ENCODE measurements around the gene ECT2L. TPM values are rescaled to one million over a fixed set of nuclear protein-coding genes. Genes with fewer than 3 reads are reported as not detected.

Gene ECT2L
- total and polyA plus RNA-seq, 2 donors (not counting 3 experiments of a cell fraction or from before 2014, with no cell fraction given): not detected

DNA sequence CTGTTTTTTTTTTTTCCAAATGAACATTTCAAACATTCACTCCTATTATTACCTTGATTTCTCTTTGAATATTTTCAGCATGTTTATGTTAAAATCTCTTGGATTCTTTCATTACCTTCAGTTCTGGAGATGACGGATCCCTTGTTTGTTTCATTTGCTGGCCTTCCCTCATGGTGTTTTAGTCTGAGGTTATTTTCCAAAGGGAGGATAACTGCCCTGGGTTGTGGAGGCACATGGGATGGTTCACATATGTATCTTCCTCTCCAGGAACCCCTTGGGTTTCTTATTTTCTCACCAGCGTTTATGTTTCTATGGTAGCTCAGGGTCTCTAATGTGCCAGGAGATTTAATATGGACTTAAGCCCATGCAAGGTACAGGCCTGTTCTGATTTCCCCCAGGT lies 36.3 kb downstream of the ECT2L start:
- Histone ChIP-seq H3K4me2 (ENCODE audit: insufficient read depth, low read length) (no peak overlapping the region), H3K4me1 (ENCODE audit: control insufficient read depth, extremely low read depth, insufficient read depth, low read length) (no peaks in the 10 kb centered on the region), H3K9me1 (replicated peaks; ENCODE audit: control insufficient read depth, extremely low read depth, insufficient read depth, low read length) (no peaks in the 10 kb centered on the region), H3K79me2 (ENCODE audit: control insufficient read depth, insufficient read depth, low read length) (no peaks in the 10 kb centered on the region), H3K27me3 (ENCODE audit: control insufficient read depth in 2 of 2, insufficient read depth in 2 of 2, low read length in 2 of 2) (no peaks in the 10 kb centered on the region), H3K36me3 (ENCODE audit: control insufficient read depth in 2 of 2, extremely low read depth in 1 of 2, insufficient read depth in 2 of 2, low read length in 2 of 2) (no peaks in the 10 kb centered on the region), H2AFZ (ENCODE audit: low read depth, low read length) (no peak overlapping the region), H3K9ac (replicated peaks; ENCODE audit: extremely low read depth, insufficient read depth, low read length) (no peak overlapping the region), H3K4me3 (replicated peaks in 1 of 3; ENCODE audit: insufficient read depth in 1 of 3, low read depth in 1 of 3, low read length in 3 of 3) (no peak overlapping the region), H3K9me3 (replicated peaks; ENCODE audit: control insufficient read depth, insufficient read depth, low read length) (no peaks in the 10 kb centered on the region), H3K27ac (ENCODE audit: insufficient read depth, low read depth, low read length) (no peak overlapping the region), H4K20me1 (replicated peaks; ENCODE audit: control insufficient read depth, extremely low read depth, insufficient read depth, low read length) (no peaks in the 10 kb centered on the region)
- intact Hi-C loops (cut with micrococcal nuclease) (no loop called here), dilution Hi-C loops (cut with MboI; ENCODE audit: extremely low pct_ligation_motif_present, low sequenced_read_pairs) (no loop called here)
- POLR2A ChIA-PET: no interaction called here
- CTCF ChIA-PET: no interaction called here
- BruUV-seq (replicated peaks): no TSS peak
- FAIRE-seq (no peak), DNase-seq (ENCODE audit: low read depth, low spot score) (no peak)
- no peak for TF ChIP-seq POLR2A (IDR thresholded peaks at IDR 0.05; ENCODE audit: low read depth, low read length)
- TF ChIP-seq, protein P1, sequence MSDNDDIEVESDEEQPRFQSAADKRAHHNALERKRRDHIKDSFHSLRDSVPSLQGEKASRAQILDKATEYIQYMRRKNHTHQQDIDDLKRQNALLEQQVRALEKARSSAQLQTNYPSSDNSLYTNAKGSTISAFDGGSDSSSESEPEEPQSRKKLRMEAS (IDR thresholded peaks at IDR 0.05; ENCODE audit: insufficient read depth, insufficient read length): no peak
- no peak for TF ChIP-seq JUN (IDR thresholded peaks at IDR 0.05; ENCODE audit: borderline replicate concordance, insufficient read depth, insufficient read length, low read depth)
- no peak for TF ChIP-seq POLR2AphosphoS5 (IDR thresholded peaks at IDR 0.05; ENCODE audit: insufficient read depth, low read depth, low read length)
- TF ChIP-seq EZH2 (IDR thresholded peaks at IDR 0.05; ENCODE audit: borderline replicate concordance, low read depth, low read length, severe bottlenecking): no peak
- no peak for TF ChIP-seq FOS (IDR thresholded peaks at IDR 0.05; ENCODE audit: borderline replicate concordance, insufficient read depth, low read length)
- no peak for TF ChIP-seq MYC (IDR thresholded peaks at IDR 0.05; ENCODE audit: low read depth, low read length)
- TF ChIP-seq, protein P2, sequence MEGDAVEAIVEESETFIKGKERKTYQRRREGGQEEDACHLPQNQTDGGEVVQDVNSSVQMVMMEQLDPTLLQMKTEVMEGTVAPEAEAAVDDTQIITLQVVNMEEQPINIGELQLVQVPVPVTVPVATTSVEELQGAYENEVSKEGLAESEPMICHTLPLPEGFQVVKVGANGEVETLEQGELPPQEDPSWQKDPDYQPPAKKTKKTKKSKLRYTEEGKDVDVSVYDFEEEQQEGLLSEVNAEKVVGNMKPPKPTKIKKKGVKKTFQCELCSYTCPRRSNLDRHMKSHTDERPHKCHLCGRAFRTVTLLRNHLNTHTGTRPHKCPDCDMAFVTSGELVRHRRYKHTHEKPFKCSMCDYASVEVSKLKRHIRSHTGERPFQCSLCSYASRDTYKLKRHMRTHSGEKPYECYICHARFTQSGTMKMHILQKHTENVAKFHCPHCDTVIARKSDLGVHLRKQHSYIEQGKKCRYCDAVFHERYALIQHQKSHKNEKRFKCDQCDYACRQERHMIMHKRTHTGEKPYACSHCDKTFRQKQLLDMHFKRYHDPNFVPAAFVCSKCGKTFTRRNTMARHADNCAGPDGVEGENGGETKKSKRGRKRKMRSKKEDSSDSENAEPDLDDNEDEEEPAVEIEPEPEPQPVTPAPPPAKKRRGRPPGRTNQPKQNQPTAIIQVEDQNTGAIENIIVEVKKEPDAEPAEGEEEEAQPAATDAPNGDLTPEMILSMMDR (IDR thresholded peaks at IDR 0.05; ENCODE audit: extremely low read depth in 1 of 2, insufficient read depth in 1 of 2, low read depth in 1 of 2, low read length in 2 of 2): no peak
- no peak for TF ChIP-seq GATA2 (IDR thresholded peaks at IDR 0.05; ENCODE audit: insufficient read depth, insufficient read length, low read depth, low read length)

All from endothelial cell of umbilical vein (primary cell).